GM21528 (cell line): ENCODE data around the gene ALS2CL.

ENCODE experiments used
- ATAC-seq: cut with Tn5 transposase; IDR thresholded peaks from one replicate; pipeline ENCODE4 v1.9.1; 2021; ENCODE audit warnings: mild to moderate bottlenecking, moderate library complexity; ENCODE audit not compliant: unreplicated experiment, low FRiP score

The ALS2CL gene

DNA sequence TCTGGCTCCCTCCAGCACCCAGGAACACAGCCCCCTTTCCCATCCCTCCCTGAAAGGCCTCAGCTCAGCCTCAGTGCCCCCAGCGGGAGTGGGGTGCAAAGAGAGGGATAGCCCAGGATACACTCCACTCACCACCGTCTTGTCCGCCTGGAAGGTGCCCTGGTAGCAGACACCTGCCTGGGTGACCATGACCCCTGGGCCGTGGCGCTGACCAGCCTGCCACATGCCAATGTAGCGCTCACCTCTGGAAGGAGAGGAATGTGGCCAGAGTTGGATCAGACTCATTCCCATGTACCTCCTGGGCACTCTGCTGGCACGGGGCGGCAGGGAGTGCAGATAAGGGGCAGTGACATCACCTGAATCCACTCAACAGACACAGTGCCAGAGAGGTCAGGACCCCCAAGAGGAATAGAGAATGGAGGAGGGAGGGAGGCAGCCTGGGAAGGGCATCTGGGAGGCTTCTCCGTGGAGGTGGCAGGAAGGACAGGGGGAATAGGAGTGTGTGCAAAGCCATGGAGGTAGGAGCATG, 13.1 kb downstream of the ALS2CL start:
- no peak for ATAC-seq

DNA sequence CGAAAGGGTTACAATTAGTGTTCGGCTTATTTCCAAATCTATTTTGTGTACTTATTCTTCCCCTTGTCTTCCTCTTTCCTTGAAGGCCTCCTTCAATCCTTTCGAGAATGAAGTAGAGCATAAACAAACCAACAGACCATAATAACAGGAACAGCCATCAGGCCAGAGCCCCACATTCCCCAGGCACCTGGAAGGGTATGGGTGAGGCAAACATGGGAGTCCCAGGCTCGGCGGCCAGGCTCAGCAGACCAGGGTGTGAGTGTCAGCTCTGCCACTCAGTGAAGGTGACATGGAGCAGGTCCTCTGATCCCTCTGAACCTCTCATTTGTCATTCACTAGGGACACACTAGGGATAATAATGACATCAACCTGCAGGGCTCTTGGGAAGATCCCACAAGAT, 13.8 kb downstream of the ALS2CL start:
- ATAC-seq = no peak

DNA sequence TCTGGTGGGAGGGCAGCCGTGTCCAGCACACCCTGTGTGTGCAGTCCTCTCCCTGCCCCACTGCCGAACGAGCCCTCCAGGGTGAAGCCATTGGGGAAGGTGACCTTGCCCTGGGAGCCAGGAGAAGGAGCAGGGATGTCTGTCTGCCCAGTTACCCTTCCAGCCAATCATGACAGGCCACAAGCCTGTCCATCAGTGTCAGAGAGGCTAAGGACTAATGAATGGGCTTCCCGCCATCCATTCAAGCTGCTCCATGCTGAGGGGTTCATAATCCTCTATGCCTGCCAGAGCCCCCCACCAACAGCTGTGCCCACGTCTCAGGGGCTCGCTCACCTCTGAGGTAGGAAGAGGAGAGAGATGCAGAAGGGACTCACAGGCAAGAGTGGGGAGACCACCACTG, 15.2 kb downstream of the ALS2CL start:
- ATAC-seq = no peak

DNA sequence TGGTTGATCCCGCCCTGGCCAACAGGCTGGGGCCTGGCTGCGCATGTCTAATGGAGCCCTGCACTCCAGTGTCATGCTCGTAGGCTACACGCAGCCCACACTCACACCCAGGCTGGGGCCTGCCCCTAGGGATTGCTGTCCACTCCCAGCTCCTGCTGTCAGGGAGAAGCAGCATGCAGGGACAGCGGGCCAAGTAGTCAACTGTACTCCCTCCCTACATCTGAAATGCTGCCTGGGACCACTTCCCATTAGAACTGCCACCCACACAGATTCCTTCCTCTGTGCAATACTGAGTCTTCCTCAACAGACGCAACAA, 16.1 kb downstream of the ALS2CL start:
- no peak for ATAC-seq

DNA sequence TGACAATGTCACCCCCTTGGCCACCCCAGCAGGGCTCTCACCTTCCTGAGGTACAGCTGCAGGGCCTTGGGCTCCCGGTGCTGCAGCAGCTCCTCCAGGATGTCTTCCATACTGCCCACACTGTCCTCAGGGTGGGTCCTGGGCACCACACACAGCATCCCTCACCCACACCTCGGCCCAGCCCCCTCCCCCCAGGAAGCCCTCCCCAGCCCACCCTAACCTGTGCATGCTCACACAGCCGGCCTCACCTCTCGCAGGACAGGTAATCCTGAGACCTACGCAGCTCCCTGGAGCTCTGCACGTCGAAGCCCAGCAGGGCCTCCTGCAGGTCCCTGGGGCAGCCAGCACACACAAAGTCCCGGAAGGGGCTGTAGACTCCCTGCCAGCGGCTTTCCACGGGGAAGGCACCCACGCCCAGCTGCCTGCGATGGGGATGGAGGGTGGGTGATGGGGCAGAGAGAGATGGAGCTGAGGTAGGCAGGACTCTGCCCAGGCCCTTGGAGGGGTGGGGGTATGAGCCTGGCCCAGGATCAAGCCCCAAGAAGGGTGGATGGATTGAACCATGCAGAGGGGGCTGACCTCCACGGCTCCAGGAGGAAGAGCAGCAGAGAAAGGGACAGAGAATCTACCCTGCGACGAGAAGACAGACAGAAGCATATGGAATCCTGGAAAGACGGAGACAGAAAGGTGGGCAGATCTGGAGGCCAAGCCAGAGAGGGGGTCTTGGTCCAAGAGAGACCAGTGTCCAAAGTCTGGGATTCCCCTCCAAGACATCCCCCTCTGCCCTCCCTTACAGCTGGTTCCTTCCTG, 16.7 kb downstream of the ALS2CL start:
- ATAC-seq = no peak

DNA sequence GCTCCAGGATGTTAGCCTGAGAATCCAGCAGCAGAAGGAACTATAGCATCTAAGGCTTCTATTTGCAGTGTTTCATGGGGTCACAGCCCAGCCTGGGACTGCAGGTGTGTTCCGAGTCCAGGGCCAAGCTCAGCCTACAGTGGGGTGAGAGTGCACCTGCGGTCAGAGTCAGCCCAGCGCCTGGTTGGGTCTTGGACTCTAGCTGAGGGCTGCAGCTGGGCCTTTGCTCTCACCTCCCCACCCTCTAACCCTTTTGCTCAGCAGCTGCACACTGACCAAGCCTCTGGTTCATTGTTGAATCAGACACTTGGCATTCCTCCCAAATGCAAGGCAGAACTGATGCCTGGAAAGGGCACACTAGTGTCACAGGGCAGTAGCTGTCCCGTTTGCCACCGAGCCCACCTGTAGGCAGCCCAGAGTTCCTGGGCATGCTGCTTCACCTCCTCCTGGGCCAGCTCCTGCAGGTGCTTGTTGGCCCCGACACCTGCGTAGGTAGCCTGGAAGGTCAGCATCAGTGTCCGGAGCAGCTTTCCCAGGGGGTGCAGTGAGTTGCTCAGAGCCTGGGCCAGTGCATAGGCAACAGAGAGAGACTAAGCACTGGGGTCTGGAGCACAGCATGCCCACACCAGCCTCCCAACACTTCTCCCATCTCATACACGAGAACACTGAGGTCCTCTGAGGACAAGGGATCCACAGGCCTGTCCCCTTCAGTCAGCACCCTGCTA, 17.5 kb downstream of the ALS2CL start:
- ATAC-seq = no peak

DNA sequence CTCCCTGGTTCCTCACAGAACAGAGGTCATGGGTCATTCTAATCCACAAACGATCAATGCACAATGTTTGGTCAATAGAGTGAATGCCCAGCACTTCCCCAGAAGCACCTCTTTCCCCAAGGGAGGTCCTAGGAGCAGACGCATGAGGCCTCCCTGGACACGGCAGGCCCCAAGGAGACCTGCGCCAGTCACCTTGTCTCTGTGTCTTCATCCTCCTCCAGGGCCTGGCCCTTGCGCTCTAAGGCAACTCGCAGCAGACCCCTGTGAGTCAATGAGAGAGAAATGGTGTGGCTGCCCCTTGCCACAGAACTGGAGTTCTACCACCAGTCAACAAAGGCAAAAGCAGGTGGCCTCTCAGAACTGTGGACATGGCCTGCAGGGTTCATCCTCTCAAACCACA, 18.1 kb downstream of the ALS2CL start:
- ATAC-seq = no peak

DNA sequence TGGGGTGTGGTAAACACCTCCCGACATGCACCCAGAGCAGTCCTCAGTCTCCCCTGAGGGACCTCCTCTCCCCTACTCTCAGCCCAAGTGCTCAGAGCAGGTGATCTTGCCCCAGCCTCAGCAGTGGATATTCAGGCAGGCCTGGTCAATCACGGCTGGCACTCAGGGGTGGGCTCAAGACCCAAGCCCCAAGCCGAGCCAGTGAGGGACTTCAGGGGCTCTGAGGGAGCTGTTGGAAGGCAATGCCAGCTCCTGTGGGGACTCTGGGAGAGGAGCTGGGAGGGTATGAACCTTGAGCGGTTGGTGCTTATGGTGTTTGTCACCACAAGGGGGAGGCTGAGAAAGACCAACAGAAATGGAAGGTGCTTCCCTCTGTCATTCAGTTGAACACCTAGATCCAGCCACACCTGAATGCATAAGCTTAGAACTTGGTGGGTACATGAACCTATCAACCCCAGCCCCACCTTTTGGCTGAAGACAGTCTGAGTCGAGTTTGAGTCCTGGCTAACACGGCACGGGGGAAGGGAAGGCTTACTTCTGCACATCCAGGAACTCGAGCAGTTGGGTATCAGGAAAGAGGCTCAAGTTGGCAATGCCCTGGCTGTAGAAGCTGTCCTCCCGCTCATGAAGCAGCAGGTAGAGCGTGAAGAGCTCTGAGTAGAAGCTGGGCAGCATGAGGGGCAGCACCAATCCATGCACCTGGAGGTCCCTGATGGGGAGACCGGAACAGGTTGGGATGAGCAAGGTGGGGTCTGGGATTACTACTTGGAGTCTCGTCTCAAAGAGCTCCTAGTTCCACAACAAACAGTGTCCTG, 19.2 kb downstream of the ALS2CL start:
- no peak for ATAC-seq

DNA sequence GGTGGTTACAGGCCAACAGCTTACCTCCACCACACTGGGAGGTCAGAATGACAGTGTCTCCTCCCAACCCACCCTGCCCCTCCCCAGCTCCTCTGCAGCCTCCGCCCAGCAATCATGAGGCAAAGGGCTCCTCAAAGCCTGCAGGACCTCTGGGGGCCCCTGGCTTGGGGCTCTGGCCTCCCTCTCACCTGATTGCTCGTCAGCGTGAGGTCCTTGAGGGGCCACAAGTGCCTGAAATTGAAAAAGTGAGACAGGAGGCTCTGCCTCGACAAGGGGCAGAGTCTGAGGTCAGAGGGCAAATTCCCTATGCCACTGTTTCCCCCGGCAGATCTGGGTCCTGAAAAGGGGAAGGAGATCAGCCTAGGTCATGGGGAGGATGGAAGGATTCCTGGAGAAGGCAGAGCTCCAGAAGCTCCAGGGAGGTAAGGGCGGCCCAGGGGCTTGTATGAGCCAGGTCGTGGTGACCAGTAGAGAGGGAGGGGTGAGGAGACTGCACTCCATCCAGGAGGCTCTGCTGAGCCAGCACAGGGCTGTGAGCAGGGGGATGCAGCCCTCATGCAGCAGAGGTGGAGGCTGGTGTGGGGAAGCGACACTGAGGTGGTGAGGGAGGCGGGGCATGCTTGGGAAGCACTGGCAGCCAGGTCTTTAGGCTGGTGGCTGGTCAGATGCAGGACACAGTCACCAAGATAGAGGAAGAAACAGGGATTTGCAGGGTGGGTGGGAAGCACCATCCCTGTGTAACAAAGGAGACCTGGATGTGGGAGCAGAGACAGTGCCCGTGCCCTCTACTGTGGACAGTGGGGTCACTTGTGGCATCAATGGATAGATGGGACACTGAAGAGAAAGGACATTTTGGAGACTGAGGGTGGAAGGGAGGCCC, 20.1 kb downstream of the ALS2CL start:
- ATAC-seq = no peak

DNA sequence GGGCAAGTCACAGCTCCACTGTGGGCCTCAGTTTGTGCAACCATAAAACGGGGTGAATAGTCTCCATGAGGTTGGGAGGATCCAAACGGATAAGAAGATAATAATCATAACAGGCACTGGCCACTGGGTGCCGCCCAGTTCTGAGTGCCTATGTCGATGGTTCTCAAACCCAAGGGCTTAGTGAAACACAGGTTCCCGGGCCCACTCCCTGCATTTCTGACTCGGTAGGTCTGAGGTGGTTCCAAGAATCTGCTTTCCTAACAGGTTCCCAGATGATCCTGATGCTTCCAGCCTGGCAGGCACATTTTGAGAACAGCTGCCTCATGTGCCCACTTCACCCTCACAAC, 21.2 kb downstream of the ALS2CL start:
- no peak for ATAC-seq

DNA sequence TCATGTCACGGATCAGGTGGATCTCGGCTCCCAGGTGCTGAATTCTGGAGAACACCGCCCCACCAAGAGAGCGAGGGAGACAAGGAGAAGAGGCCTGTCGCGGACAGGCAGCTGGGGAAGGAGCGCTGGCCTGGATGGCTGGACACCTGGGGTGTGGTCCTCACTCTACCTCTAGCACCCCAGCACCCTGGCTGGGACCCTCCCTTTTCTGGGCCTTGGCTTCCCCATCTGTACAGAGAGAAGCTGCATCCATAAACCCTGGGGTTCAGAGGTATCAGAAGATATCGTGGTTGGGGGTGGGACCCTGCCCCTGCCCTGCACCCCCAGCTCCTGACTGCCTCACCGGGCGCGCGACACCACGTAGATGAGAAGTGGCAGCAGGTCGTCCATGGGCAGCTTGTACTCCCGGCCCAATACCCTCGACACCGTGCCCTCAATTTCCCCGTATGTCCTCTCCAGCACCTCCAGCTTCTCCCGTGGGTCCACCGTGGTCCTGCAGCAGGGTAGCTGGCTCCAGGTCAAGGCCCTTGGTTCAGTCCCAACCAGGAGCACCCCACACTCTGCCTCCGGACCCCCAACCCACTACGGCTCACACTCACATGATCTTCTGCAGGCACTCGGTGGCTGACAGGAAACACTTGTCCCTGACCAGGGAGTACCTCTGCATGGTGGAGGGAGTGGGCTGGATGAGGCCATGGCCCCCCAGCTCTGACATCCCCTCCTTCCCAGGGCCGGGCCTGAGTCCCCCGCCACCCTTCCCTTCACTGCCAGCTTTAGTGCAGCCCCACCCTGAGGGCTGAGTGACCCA, 21.7 kb downstream of the ALS2CL start:
- no peak for ATAC-seq

DNA sequence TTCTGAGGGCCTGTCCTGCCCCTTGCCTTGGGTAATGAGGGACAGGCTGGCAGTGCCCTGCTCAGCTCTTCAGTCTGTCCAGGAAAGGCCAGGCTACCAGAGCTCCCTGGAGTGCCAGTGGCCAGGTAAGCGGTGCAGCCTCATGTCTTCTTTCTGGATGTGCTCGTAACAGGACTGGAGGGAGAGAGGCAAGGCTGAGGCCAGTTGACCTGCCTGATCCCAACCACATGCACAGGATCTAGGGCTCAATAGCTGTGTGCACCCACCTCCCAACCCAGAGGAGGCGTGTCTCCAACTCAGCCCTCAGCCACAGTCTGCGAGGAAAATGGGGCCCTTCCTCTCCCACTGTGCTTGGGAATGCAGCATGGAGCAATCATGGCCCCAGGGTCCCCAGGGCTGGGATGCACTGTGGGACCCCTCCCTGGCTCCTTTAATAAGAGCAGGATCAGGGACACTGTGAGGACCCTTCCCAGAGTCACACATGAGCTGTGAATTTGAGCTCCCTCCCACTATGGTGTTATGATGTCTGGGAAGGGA, 22.5 kb downstream of the ALS2CL start:
- ATAC-seq = no peak

DNA sequence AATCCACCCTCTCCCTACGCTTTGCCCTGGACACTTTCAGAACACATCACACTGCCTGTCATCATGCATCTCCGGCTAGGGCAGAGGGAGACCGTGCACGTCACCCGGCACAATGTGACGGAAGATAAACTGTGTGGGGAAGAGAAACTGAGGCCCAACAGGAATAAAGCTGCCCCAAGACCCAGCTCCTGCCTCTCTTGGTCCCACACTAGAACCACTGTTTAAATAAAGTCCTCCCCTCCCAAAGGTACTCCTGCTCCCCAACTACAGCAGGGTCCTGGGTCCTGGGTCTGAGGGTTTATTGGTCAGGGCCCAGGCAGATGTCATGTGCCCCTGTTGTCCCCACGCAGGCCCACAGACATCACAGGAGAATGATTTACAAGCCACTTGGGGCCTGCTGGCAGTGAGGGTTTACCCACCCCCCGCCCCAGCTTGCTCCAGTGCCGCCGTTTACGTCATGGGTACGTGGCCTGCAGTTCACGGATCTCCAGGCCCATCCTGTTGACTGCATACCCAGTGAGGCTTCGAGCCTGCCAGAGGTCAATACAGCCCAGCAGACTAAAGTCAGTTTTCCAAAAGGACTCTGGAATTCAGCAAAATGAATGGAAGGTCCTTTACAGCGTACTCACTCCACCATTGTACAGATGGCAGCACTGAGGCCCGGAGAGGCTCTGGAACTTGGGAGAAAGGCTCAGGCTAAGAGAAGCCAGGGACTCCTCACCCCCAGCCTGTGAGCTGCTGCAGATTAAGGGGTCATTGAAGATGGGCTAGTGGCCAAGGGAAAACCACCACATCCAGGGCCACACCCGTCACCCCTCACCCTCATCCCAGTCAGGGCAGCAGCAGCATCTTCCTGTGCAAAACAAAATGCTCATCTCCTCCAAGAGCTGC, 23.2 kb downstream of the ALS2CL start:
- ATAC-seq = no peak

DNA sequence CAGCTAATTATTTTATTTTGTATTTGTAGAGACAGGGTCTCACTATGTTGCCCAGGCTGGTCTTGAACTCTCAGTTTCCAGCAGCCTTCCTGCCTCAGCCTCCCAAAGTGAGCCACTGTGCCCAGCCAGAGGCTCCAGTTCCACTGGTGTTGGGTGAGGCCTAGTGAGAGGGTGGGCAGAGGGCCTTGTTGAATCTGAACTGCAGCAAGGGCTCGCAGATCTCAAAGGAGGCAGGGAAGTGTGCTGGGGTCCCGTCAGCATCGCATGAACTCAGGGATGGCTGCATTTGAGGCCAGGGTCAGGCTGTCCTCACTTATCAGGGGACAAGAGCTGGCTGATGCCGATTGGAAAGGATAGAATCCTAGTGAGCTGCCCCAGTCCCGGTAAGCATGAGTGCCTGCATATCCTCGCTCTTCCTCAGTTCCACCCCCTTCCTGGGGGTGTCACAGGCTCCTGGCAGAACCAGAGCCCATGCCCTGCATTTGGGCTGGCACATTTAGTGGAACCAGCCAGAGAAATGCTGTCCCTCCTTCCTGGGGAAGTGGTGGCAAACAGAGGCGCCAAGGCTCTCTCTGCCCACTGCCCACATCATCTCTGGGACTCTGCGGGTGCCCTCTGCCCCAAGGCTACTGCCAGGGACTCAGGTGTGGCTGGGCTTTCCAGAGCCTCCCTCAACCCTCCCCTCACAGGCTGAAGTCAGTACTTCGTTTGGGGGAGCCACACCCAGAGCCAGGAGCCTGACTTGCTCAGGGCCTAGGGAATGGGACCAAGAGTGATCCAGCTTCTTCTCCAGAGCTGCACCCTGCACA, 24.1 kb downstream of the ALS2CL start:
- no peak for ATAC-seq

DNA sequence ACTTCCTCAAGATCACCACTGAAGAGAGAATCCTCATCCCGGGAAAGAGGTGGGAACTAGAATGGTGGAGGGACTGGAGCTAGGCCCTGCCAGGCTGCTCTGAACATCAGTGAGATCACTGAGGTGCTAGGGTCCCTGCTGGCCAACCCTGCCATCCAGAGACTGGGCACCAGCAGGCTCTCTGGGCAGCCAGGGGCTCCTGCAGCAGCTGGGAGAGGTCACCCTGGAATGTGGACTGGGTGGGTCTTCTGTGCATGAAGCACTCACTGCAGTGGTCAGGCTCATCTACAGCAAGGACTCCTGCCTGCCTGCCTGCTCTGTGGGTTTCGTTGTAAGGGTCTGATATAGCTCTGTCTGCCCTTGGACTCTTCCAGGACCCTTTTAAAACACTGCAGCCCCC, 24.9 kb downstream of the ALS2CL start:
- ATAC-seq = no peak

DNA sequence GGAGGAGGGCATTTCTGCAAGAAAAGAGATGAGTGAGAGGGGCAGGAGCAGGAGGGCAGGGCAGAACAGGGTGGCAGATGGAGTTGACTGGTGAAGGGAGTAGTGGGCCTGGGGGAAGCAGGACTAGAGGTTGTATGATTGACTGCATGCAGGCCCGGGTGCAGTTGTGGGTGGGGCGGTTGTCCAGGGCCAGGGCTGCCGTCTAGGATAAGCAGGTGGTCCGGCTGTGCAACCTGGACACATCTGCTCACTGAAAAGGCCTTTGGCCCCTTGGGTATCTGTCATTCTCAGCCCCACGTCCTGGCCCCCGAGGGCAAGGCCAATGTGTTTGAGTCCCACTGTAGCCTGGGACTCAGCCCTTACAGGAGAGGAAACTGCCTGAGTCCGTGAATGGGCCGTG, 25.4 kb downstream of the ALS2CL start:
- ATAC-seq = no peak

DNA sequence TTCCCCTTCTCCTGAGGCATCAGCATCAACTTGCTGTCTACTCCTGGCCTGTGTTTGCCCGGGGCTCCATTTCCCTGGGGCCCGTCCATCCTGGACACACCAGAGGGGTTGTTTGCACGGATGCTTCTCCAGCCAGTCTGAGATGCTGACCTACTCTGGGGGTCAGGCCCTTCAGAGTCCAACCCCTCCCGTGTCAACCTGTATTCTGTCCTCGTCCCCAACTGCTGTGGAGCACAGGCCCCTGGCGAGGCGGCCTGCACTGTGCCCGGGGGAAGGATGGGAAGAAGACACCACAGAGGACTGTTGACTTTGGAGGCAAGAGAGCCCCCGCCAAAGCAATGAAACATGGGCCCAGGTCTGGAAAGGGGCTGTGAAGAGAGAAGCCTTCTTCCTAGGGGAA, 25.8 kb downstream of the ALS2CL start:
- no peak for ATAC-seq
